ENCODE results near the gene MMRN2. TPM values are rescaled to one million over a fixed set of nuclear protein-coding genes. Genes with fewer than 3 reads are reported as not detected.
"Not testable (repeated sequence)": the region's sequence is repeated elsewhere in the genome, so short reads cannot be mapped to it uniquely, and the experiment has no call there.

The MMRN2 gene
- total RNA-seq, 2 donors from 2014 or later, result 0.98 TPM; not detected in 1

GRCh38 chr10:86955501-86956194, 1.8 kb downstream of the MMRN2 start:
- H3K27ac Mint-ChIP-seq, result no peak overlapping the region
- peaks cover 4% of the 10 kb centered on the region for H3K4me1 Mint-ChIP-seq
- no peaks in the 10 kb centered on the region for H3K27me3 Mint-ChIP-seq
- no peaks in the 10 kb centered on the region for H3K36me3 Mint-ChIP-seq (ENCODE audit: low read depth)
- no peak for ATAC-seq (replicated peaks)
- peaks cover 9% of the 10 kb centered on the region for H3K9me3 Mint-ChIP-seq
- H3K4me3 Mint-ChIP-seq, result no peak overlapping the region

GRCh38 chr10:86954681-86955500, 2.5 kb downstream of the MMRN2 start:
- no peak for ATAC-seq (replicated peaks)
- H3K9me3 Mint-ChIP-seq, result peaks cover 9% of the 10 kb centered on the region
- no peaks in the 10 kb centered on the region for H3K27me3 Mint-ChIP-seq
- H3K36me3 Mint-ChIP-seq (ENCODE audit: low read depth), result no peaks in the 10 kb centered on the region
- peaks cover 8% of the 10 kb centered on the region for H3K4me1 Mint-ChIP-seq
- H3K4me3 Mint-ChIP-seq, result no peak overlapping the region
- H3K27ac Mint-ChIP-seq, result no peak overlapping the region

GRCh38 chr10:86953747-86954680, 3.4 kb downstream of the MMRN2 start:
- ATAC-seq (replicated peaks), result no peak

GRCh38 chr10:86952697-86953096, 4.7 kb downstream of the MMRN2 start:
- H3K27ac Mint-ChIP-seq; H3K9me3 Mint-ChIP-seq; ATAC-seq (replicated peaks); H3K27me3 Mint-ChIP-seq; H3K4me1 Mint-ChIP-seq; H3K4me3 Mint-ChIP-seq; H3K36me3 Mint-ChIP-seq (ENCODE audit: low read depth): not testable (repeated sequence)

More at GRCh38 chr10:86953747-86954680, 3.4 kb downstream of the MMRN2 start:
- Mint-ChIP-seq H3K4me3 (no peak overlapping the region), H3K4me1 (peaks cover 8% of the 10 kb centered on the region), H3K36me3 (ENCODE audit: low read depth) (no peaks in the 10 kb centered on the region), H3K27me3 (no peaks in the 10 kb centered on the region), H3K27ac (no peak overlapping the region), H3K9me3 (peaks cover 9% of the 10 kb centered on the region)

- H3K27ac Mint-ChIP-seq, result no peak overlapping the region
These were observed 5.3 kb downstream of the MMRN2 start for GRCh38 chr10:86952106-86952505.

GRCh38 chr10:86951184-86951761, 6.1 kb downstream of the MMRN2 start:
- H3K27me3 Mint-ChIP-seq, result no peaks in the 10 kb centered on the region
- peaks cover 12% of the 10 kb centered on the region for H3K4me1 Mint-ChIP-seq
- no peak overlapping the region for H3K27ac Mint-ChIP-seq
- H3K9me3 Mint-ChIP-seq, result peaks cover 9% of the 10 kb centered on the region
- no peaks in the 10 kb centered on the region for H3K36me3 Mint-ChIP-seq (ENCODE audit: low read depth)
- no peak for ATAC-seq (replicated peaks)
- H3K4me3 Mint-ChIP-seq, result peak overlapping the region; percentile 25

More at GRCh38 chr10:86952106-86952505, 5.3 kb downstream of the MMRN2 start:
- H3K4me1 Mint-ChIP-seq, result peaks cover 8% of the 10 kb centered on the region
- no peak overlapping the region for H3K4me3 Mint-ChIP-seq
- ATAC-seq (replicated peaks), result no peak
- no peaks in the 10 kb centered on the region for H3K27me3 Mint-ChIP-seq
- no peaks in the 10 kb centered on the region for H3K36me3 Mint-ChIP-seq (ENCODE audit: low read depth)
- peaks cover 9% of the 10 kb centered on the region for H3K9me3 Mint-ChIP-seq

- peaks cover 9% of the 10 kb centered on the region for H3K9me3 Mint-ChIP-seq
- H3K27ac Mint-ChIP-seq, result peak overlapping the region; percentile 81
- H3K4me3 Mint-ChIP-seq, result peak overlapping the region; percentile 25
- H3K4me1 Mint-ChIP-seq, result peaks cover 12% of the 10 kb centered on the region
- ATAC-seq (replicated peaks), result no peak
- no peaks in the 10 kb centered on the region for H3K27me3 Mint-ChIP-seq
- no peaks in the 10 kb centered on the region for H3K36me3 Mint-ChIP-seq (ENCODE audit: low read depth)
These were observed 7.1 kb downstream of the MMRN2 start for GRCh38 chr10:86950349-86950748.

- H3K27ac Mint-ChIP-seq; H3K36me3 Mint-ChIP-seq (ENCODE audit: low read depth); H3K27me3 Mint-ChIP-seq; ATAC-seq (replicated peaks); H3K4me3 Mint-ChIP-seq; H3K9me3 Mint-ChIP-seq: not testable (repeated sequence)
- H3K4me1 Mint-ChIP-seq, result peaks cover 12% of the 10 kb centered on the region
These were observed 9.6 kb downstream of the MMRN2 start for GRCh38 chr10:86947806-86948205.

- no peaks in the 10 kb centered on the region for H3K9me3 Mint-ChIP-seq
- no peak overlapping the region for H3K4me3 Mint-ChIP-seq
- H3K27ac Mint-ChIP-seq, result no peak overlapping the region
- H3K27me3 Mint-ChIP-seq, result no peaks in the 10 kb centered on the region
- no peaks in the 10 kb centered on the region for H3K36me3 Mint-ChIP-seq (ENCODE audit: low read depth)
- H3K4me1 Mint-ChIP-seq, result peaks cover 12% of the 10 kb centered on the region
- ATAC-seq (replicated peaks), result no peak
These were observed 10.9 kb downstream of the MMRN2 start for GRCh38 chr10:86946213-86947155.

- Mint-ChIP-seq H3K27me3 (no peaks in the 10 kb centered on the region), H3K27ac (no peak overlapping the region), H3K4me3 (no peak overlapping the region), H3K9me3 (no peaks in the 10 kb centered on the region), H3K4me1 (peaks cover 11% of the 10 kb centered on the region), H3K36me3 (ENCODE audit: low read depth) (no peaks in the 10 kb centered on the region)
- no peak for ATAC-seq (replicated peaks)
These were observed 11.8 kb downstream of the MMRN2 start for GRCh38 chr10:86945361-86946212.

- no peak overlapping the region for H3K27ac Mint-ChIP-seq
- no peak for ATAC-seq (replicated peaks)
- no peaks in the 10 kb centered on the region for H3K36me3 Mint-ChIP-seq (ENCODE audit: low read depth)
- H3K4me3 Mint-ChIP-seq, result no peak overlapping the region
- peaks cover 5% of the 10 kb centered on the region for H3K4me1 Mint-ChIP-seq
- no peaks in the 10 kb centered on the region for H3K27me3 Mint-ChIP-seq
- no peaks in the 10 kb centered on the region for H3K9me3 Mint-ChIP-seq
These were observed 12.5 kb downstream of the MMRN2 start for GRCh38 chr10:86944907-86945306.

- Mint-ChIP-seq H3K4me3 (no peak overlapping the region), H3K36me3 (ENCODE audit: low read depth) (no peaks in the 10 kb centered on the region), H3K27me3 (no peaks in the 10 kb centered on the region), H3K4me1 (peaks cover 5% of the 10 kb centered on the region), H3K9me3 (no peaks in the 10 kb centered on the region), H3K27ac (no peak overlapping the region)
- ATAC-seq (replicated peaks), result no peak
These were observed 12.9 kb downstream of the MMRN2 start for GRCh38 chr10:86944471-86944870.
